ENCODE results near the gene DVL3.

Gene DVL3

DNA sequence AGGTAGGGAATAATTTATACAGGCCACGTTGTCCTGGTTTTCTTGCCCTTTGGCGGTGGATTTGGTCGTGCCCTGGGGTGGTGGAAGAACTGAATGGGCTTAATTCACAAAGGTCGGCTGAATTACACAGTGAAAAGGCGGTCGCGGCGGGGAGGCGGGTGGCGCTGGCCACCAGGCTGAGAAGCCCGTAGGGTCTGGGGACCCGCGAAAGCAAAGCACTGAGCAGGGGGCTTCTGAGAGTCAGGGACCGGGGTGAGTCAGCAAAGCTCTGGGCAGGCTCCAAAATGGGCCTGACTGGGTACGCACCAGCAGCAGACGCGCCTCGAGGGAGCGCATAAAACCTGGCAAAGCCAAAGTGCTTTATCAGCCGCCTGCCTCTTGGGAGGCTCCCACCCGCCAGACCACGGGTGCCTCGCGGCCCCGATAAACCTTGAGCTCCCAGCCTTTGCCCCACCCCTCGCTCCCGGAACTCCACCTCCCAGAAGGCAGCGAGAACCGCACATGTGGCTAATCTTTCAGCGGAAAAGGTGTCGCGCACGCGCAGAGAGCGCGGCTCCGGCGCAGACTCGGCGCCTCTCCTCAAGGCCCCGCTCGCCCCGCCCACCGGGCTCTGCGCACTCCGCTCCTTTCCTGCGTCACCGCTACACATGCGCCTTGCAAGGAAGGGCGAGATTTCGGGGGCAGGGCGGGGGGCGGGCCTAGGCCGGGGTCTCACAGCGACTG is 30.4 kb downstream of the DVL3 start:
- no peaks in the 10 kb centered on the region for H3K27me3 ChIP-seq (replicated peaks; ENCODE audit: control insufficient read depth, insufficient read depth, low read length)
- H3K36me3 ChIP-seq (ENCODE audit: control insufficient read depth, insufficient read depth, low read length): peaks cover 55% of the 10 kb centered on the region
- TF ChIP-seq, protein P1, sequence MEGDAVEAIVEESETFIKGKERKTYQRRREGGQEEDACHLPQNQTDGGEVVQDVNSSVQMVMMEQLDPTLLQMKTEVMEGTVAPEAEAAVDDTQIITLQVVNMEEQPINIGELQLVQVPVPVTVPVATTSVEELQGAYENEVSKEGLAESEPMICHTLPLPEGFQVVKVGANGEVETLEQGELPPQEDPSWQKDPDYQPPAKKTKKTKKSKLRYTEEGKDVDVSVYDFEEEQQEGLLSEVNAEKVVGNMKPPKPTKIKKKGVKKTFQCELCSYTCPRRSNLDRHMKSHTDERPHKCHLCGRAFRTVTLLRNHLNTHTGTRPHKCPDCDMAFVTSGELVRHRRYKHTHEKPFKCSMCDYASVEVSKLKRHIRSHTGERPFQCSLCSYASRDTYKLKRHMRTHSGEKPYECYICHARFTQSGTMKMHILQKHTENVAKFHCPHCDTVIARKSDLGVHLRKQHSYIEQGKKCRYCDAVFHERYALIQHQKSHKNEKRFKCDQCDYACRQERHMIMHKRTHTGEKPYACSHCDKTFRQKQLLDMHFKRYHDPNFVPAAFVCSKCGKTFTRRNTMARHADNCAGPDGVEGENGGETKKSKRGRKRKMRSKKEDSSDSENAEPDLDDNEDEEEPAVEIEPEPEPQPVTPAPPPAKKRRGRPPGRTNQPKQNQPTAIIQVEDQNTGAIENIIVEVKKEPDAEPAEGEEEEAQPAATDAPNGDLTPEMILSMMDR (IDR thresholded peaks at IDR 0.05; ENCODE audit: insufficient read depth, low read length, poor library complexity, severe bottlenecking): no peak
- peak overlapping the region; percentile 99 for H3K4me3 ChIP-seq (replicated peaks; ENCODE audit: low read depth, low read length)
- DNase-seq (ENCODE audit: extremely low read depth, insufficient read length): peak; percentile 100

DNA sequence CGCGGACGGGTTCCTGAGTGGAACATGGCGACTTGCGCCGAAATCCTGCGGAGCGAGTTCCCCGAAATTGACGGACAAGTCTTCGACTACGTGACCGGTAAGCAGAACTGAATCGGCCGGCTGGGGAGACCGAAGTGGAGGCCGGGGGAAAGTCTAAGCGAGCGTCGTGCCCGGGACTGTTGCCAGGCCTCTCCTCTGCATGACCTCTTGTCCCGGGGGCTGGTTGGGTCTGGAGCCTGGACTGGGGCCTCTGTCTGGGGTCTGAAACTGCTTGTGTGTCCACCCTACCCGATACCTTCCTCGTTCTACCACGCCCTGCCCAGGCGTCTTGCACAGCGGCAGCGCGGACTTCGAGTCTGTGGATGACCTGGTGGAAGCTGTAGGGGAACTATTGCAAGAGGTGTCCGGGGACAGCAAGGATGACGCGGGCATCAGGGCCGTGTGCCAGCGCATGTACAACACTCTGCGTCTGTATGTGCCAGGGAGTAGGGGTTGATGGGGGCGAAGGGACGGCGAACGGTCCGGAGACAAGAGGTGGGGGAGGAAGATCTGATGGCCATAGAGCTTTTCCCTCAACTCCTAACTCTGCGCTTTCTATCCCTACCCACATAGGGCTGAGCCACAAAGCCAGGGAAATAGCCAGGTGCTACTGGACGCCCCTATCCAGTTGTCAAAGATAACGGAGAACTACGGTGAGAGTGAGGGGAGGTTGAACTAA is 31.2 kb downstream of the DVL3 start, which contains the start of gene ABCF3:
Gene ABCF3, plus strand, starts transcription at position 16 of the 718 bp plus-strand sequence. Its CDS starts 9 bp downstream, at position 25.
- TF ChIP-seq, protein P1 (IDR thresholded peaks at IDR 0.05; ENCODE audit: insufficient read depth, low read length, poor library complexity, severe bottlenecking): no peak
- Histone ChIP-seq H3K36me3 (ENCODE audit: control insufficient read depth, insufficient read depth, low read length) (peaks cover 51% of the 10 kb centered on the region), H3K27me3 (replicated peaks; ENCODE audit: control insufficient read depth, insufficient read depth, low read length) (no peaks in the 10 kb centered on the region), H3K4me3 (replicated peaks; ENCODE audit: low read depth, low read length) (peak within 1 kb of the TSS; percentile 99)
- no peak for DNase-seq (ENCODE audit: extremely low read depth, insufficient read length)

DNA sequence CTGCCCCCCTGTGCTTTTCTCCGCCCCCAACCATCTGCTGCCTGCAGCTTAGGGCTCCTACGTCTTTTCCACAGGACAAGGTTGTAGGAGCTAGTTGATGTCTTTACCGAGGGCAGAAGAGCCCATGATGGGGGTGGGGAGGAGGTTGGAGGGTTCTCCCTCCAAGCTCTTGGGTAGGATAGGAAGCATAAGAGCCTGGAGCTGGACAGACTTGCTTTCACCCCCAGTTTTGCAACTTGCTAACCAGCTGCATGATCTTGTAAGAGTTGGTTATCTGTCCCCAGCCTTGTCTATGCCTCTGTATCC is 31.7 kb downstream of the DVL3 start:
- Histone ChIP-seq H3K4me3 (replicated peaks; ENCODE audit: low read depth, low read length) (peak overlapping the region; percentile 99), H3K36me3 (ENCODE audit: control insufficient read depth, insufficient read depth, low read length) (peaks cover 47% of the 10 kb centered on the region), H3K27me3 (replicated peaks; ENCODE audit: control insufficient read depth, insufficient read depth, low read length) (no peaks in the 10 kb centered on the region)
- TF ChIP-seq, protein P1 (IDR thresholded peaks at IDR 0.05; ENCODE audit: insufficient read depth, low read length, poor library complexity, severe bottlenecking): no peak
- DNase-seq (ENCODE audit: extremely low read depth, insufficient read length): no peak

DNA sequence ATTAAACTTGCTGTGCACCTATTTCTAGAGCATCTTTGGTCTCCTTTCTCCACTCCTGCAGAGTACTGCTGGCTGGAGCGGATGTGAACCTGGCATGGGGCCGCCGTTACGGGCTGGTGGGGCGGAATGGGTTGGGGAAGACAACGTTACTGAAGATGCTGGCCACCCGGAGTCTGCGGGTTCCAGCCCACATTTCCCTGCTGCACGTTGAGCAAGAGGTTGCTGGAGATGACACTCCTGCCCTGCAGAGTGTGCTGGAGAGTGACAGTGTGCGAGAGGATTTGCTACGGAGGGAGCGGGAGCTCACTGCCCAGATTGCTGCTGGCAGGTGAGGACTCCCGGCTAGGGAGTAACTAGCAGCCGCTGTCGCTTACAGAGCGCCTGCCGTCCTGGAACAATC is 32.9 kb downstream of the DVL3 start:
- DNase-seq (ENCODE audit: extremely low read depth, insufficient read length): no peak
- TF ChIP-seq, protein P1 (IDR thresholded peaks at IDR 0.05; ENCODE audit: insufficient read depth, low read length, poor library complexity, severe bottlenecking): no peak
- Histone ChIP-seq H3K27me3 (replicated peaks; ENCODE audit: control insufficient read depth, insufficient read depth, low read length) (no peaks in the 10 kb centered on the region), H3K4me3 (replicated peaks; ENCODE audit: low read depth, low read length) (no peak overlapping the region), H3K36me3 (ENCODE audit: control insufficient read depth, insufficient read depth, low read length) (peaks cover 47% of the 10 kb centered on the region)

DNA sequence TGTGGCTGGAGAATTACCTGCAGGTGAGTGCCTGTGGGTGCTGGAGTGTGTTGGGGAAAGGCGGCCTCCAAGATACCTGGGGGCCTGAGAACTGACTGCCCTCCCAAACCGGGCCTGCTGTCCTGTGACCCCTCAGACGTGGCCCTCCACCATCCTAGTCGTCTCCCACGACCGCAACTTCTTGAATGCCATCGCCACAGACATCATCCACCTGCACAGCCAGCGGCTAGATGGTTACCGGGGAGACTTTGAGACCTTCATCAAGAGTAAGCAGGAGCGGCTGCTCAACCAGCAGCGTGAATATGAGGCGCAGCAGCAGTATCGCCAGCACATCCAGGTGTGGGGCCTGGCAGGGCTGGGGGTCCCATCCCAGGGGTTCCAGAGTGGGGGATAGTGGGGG is 34.2 kb downstream of the DVL3 start:
- no peak for DNase-seq (ENCODE audit: extremely low read depth, insufficient read length)
- TF ChIP-seq, protein P1 (IDR thresholded peaks at IDR 0.05; ENCODE audit: insufficient read depth, low read length, poor library complexity, severe bottlenecking): no peak
- Histone ChIP-seq H3K36me3 (ENCODE audit: control insufficient read depth, insufficient read depth, low read length) (peaks cover 47% of the 10 kb centered on the region), H3K4me3 (replicated peaks; ENCODE audit: low read depth, low read length) (no peak overlapping the region), H3K27me3 (replicated peaks; ENCODE audit: control insufficient read depth, insufficient read depth, low read length) (no peaks in the 10 kb centered on the region)
